ENCODE measurements around the gene MED28. TPM values are rescaled to one million over a fixed set of nuclear protein-coding genes. Genes with fewer than 3 reads are reported as not detected.
"Not testable (repeated sequence)": the region's sequence is repeated elsewhere in the genome, so short reads cannot be mapped to it uniquely, and the experiment has no call there.

The MED28 gene
- total RNA-seq = 22.0 TPM
- long read RNA-seq, full-length matches to known transcripts = 8 of 8 reads
- long read RNA-seq, partial matches to known transcripts = 0 of 8 reads
- long read RNA-seq, other reads (novel, unspliced or antisense) = 0 of 8 reads

GRCh38 chr4:17614416-17615299 is at the start of gene MED28:
Gene MED28 (plus strand): TSS chr4:17614641. CDS start chr4:17614655, 14 bp downstream.
- intact Hi-C loops (cut with DNase I) = loop anchor here (1.0 to 5.0 kb wide), 2 partner anchors 37 to 198 kb away; partner anchors contain the start of genes DCAF16, LAP3 and NCAPG
- DNase-seq (ENCODE audit: missing footprints) (peak; percentile 98), ATAC-seq (peak; percentile 96)

GRCh38 chr4:17565846-17566245 is 48.6 kb upstream of the MED28 start:
- no peak for ATAC-seq
- no peak for DNase-seq (ENCODE audit: missing footprints)
- intact Hi-C loops (cut with DNase I) = no loop called here

- no peak for ATAC-seq
- DNase-seq (ENCODE audit: missing footprints) = no peak
- intact Hi-C loops (cut with DNase I) = no loop called here
Observed at GRCh38 chr4:17567271-17567670, 47.2 kb upstream of the MED28 start.

- intact Hi-C loops (cut with DNase I) = no loop called here
- DNase-seq (ENCODE audit: missing footprints) = no peak
- ATAC-seq = no peak
Observed at GRCh38 chr4:17574206-17574605, 40.2 kb upstream of the MED28 start.

GRCh38 chr4:17575177-17575576 is 39.3 kb upstream of the MED28 start:
- intact Hi-C loops (cut with DNase I); DNase-seq (ENCODE audit: missing footprints); ATAC-seq: not testable (repeated sequence)

GRCh38 chr4:17576932-17577664 is 37.3 kb upstream of the MED28 start, which contains the start of gene LAP3:
Gene LAP3 (plus strand): TSS chr4:17577198. CDS start chr4:17577466, 268 bp downstream.
- DNase-seq (ENCODE audit: missing footprints) (peak; percentile 99), ATAC-seq (peak; percentile 99)
- intact Hi-C loops (cut with DNase I) = loop anchor here (1.0 kb wide), 2 partner anchors 37 to 233 kb away; partner anchors contain the start of genes DCAF16, MED28 and NCAPG

- DNase-seq (ENCODE audit: missing footprints) = peak; percentile 83
- intact Hi-C loops (cut with DNase I) = loop anchor here (1.0 kb wide), 2 partner anchors 36 to 232 kb away; partner anchors contain the start of genes DCAF16, MED28 and NCAPG
- ATAC-seq = peak; percentile 5
Observed at GRCh38 chr4:17577665-17578481, 36.6 kb upstream of the MED28 start.

- DNase-seq (ENCODE audit: missing footprints) = no peak
- intact Hi-C loops (cut with DNase I) = no loop called here
- no peak for ATAC-seq
Observed at GRCh38 chr4:17578482-17578891, 36.0 kb upstream of the MED28 start.

GRCh38 chr4:17580969-17581368 is 33.5 kb upstream of the MED28 start:
- no peak for ATAC-seq
- intact Hi-C loops (cut with DNase I) = no loop called here
- no peak for DNase-seq (ENCODE audit: missing footprints)

- intact Hi-C loops (cut with DNase I) = no loop called here
- DNase-seq (ENCODE audit: missing footprints) (no peak), ATAC-seq (no peak)
Observed at GRCh38 chr4:17583276-17583675, 31.2 kb upstream of the MED28 start.

GRCh38 chr4:17583941-17584340 is 30.5 kb upstream of the MED28 start:
- intact Hi-C loops (cut with DNase I) = no loop called here
- DNase-seq (ENCODE audit: missing footprints) = no peak
- ATAC-seq = no peak

- ATAC-seq = no peak
- intact Hi-C loops (cut with DNase I) = no loop called here
- DNase-seq (ENCODE audit: missing footprints) = no peak
Observed at GRCh38 chr4:17584521-17585213, 29.8 kb upstream of the MED28 start.

GRCh38 chr4:17587094-17587822 is 27.2 kb upstream of the MED28 start:
- ATAC-seq (no peak), DNase-seq (ENCODE audit: missing footprints) (no peak)
- intact Hi-C loops (cut with DNase I) = no loop called here

GRCh38 chr4:17589355-17589754 is 25.1 kb upstream of the MED28 start:
- ATAC-seq = no peak
- DNase-seq (ENCODE audit: missing footprints) = no peak
- intact Hi-C loops (cut with DNase I) = no loop called here

GRCh38 chr4:17595471-17596005 is 18.9 kb upstream of the MED28 start:
- DNase-seq (ENCODE audit: missing footprints) = no peak
- intact Hi-C loops (cut with DNase I) = no loop called here
- peak; percentile 34 for ATAC-seq

- no peak for DNase-seq (ENCODE audit: missing footprints)
- ATAC-seq = no peak
- intact Hi-C loops (cut with DNase I) = no loop called here
Observed at GRCh38 chr4:17597517-17597916, 16.9 kb upstream of the MED28 start.

- DNase-seq (ENCODE audit: missing footprints) (no peak), ATAC-seq (no peak)
- intact Hi-C loops (cut with DNase I) = no loop called here
Observed at GRCh38 chr4:17599826-17600225, 14.6 kb upstream of the MED28 start.

Measured in Right ventricle myocardium inferior (tissue), 1 donor.